Mucosa of gallbladder (tissue), 1 donor: ENCODE measurements around the gene GPR157. TPM values are rescaled to one million over a fixed set of nuclear protein-coding genes. Genes with fewer than 3 reads are reported as not detected.
"Not testable (repeated sequence)": the region's sequence is repeated elsewhere in the genome, so short reads cannot be mapped to it uniquely, and the experiment has no call there.

Experiments
- DNase-seq: peaks from one replicate; pipeline ENCODE4 v3.0.0-alpha.2; 2020; ENCODE audit warnings: low spot score
- total RNA-seq: library from RNA; stranded (reverse); gene quantifications from one replicate; pipeline ENCODE4 v1.2.1, GENCODE V29; 2021
- donor health status: DM: no; HTN: no; CAD: no.

GPR157 gene, protein sequence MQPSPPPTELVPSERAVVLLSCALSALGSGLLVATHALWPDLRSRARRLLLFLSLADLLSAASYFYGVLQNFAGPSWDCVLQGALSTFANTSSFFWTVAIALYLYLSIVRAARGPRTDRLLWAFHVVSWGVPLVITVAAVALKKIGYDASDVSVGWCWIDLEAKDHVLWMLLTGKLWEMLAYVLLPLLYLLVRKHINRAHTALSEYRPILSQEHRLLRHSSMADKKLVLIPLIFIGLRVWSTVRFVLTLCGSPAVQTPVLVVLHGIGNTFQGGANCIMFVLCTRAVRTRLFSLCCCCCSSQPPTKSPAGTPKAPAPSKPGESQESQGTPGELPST
- total RNA-seq = 8.3 TPM

DNA sequence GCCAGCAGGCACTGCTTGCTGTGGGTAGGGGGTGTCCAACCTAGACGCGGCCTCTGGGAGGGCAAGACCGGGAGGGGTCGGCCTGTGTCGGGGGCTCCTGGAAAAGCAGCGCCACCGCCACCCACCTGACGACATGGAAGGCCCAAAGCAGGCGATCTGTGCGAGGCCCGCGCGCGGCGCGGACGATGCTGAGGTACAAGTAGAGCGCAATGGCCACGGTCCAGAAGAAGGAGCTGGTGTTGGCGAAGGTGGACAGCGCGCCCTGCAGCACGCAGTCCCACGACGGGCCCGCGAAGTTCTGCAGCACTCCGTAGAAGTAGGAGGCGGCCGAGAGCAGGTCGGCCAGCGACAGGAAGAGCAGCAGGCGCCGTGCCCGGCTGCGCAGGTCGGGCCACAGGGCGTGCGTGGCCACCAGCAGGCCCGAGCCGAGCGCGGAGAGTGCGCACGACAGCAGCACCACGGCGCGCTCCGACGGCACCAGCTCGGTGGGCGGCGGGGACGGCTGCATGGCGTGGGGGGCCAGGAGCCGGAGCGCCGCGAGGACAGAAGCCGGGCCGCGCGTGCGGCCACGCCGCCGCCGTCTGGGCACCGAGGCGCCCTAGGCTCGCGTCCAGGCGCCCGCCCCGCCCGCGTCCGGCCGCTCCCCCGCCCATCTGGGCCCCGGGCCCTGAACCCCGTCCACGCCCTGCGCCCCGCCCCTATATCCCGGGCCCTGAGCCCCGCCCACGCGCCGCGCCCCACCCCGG lies at the start of gene GPR157:
Gene GPR157, minus strand, starts transcription at position 583 of the 746 bp plus-strand sequence. Its CDS starts 75 bp downstream, at position 508.
- DNase-seq = peak; percentile 88

DNA sequence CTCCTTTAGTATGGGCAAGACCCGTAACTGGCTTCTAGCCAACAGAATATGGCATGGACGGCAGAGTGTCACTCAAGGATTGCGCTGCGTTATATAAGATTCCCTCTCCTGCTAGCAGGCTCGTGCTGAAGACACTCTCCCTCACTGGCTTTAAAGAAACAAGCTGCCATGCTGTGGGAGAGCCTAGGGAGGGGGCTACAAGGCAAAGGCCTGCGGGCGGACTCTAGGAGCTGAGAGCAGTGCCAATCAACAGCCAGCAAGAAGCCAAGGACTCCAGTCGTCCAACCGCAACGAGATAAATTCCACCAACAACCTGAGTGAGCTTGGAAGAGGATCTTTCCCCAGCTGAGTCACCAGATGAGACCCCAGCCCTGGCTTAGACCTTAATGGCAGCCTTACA lies 45.9 kb upstream of the GPR157 start:
- no peak for DNase-seq

DNA sequence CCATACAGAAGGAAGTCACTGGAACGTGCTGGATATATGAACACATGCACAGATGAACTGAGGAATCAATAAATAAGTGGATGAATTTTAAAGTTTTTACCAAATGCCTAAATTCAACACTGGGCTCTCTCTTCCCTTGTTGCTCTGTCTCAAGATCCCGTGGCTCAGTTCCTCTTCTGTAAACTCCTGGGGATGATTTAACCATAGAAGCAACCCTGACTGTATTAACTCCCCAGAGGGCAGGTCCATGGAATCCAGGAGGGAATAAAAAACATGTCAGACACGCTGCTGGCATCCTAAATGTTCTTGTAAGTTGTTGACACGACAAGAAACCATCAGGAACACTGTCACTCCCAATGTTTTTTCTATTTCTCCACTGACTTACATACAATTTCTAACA lies 45.3 kb upstream of the GPR157 start:
- DNase-seq = no peak

DNA sequence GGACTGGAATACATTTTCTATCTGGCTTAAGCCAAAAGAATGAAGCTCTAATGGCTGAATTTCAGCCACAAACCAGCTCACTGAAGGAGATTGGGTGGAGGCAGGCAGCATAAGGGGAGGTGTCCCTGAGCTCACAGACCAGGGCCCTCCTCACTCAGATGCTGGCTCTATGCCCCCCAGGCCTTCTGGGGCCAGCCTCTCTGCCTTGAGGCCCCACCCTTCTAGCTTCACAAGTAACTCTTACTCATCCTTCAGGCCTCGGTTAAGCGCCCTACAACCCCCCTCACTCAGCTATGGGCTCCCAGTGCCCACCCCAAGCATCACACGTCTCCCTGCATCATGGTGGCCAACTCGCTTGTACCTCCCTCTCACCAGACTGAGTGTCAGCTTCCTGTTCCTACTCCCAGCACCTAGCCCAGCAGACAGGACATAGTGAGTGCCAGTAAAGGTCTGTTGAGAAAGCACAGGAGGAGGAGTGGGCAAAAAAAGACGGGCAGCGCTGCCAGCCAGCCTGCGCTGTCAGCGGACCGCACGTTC lies 40.8 kb upstream of the GPR157 start:
- DNase-seq = no peak

DNA sequence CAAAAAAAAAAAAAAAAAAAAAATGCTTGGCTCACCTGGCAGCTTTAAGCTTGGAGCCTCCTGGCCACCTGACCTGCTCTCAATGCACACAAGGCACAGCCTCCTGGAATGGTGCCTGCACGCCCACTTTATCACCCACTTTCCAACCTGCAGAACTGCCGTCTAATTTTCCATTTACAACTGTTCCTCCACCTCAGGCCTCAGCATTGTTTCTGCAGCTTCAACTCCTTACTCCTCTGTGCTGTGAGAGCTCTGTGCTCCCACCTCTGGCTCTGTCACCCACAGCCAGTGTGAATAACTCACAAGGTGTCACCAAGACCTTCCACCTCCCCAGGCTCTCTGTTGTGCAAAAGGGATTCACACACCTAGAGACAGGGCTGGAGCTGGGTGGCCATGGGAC lies 38.7 kb upstream of the GPR157 start:
- DNase-seq = no peak

DNA sequence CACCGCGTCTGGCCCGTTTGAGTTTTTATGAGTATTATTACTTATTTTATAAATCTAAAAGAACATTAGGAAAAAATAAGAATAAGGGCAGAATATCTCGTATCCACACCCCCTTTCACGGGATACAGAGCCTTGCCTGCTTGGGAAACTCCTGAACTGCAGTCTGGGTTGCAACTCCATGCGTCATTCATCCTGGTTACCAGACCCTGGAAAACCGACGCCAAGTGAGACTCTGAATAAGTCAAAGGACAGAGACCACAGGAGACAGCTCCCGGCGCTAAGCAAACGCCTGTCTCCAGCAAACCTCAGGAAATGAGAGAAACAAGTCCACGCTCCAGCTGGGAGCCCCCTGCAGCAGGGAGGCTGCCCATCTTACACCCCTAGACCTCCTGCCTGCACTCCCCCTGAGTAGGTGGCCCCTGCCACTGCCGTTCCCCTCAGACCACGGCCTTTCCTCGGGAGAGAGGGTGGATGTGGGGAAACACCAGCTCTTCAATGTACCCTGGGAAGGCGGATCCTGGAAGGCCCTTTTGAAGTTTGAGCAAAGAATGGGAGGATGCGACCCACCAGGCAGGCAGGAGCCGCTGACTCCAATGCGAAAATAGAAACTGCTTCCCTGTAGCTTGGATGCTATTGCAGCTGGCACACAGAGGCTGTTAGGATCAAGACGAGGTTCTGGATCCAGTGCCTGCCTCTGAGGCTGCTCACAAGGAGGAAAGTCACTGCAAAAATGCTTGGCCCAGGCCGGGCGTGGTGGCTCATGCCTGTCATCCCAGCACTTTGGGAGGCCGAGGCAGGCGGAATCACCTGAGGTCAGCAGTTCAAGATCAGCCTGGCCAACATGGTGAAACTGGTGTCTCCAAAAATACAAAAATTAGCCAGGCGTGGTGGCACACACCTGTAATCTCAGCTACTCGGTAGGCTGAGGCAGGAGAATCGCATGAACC lies 37.7 kb upstream of the GPR157 start:
- DNase-seq = no peak

DNA sequence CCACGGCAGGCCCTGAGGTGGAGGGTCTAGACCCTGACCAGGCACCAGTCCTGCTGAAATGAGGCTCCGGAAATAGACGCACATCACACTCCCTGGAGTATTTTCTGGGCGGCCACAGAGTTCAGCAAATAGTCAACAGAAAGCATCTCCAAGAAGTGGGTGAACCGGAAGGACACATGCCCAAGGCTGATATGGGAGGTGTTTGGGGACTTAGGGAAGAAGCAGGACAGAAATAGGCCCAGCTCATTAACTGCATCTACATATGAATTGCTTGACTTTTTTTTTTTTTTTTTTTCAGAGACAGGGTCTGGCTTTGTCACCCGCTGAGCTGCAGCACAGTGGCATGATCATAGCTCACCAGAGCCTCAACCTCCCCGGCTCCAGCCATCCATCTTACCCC lies 36.5 kb upstream of the GPR157 start:
- no peak for DNase-seq

DNA sequence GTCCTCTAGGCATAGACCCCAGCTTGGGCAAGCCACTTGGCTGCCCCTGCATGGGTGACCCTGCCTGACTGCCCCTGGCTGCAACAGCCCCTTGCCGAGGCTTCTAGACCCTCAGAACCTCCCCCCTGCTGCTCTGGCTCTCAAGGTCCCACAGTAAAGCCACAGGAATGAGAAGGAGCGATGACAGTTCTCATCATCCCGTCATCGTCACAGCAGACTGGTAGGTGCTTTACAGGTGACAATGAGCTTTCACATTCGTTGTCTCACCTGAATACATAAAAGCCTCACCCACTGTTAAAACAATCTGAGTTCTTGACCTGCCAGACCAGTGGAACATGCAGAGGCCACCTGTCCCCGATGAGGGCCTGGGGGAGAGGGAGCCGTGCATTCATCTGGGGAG lies 36.0 kb upstream of the GPR157 start:
- DNase-seq = no peak

DNA sequence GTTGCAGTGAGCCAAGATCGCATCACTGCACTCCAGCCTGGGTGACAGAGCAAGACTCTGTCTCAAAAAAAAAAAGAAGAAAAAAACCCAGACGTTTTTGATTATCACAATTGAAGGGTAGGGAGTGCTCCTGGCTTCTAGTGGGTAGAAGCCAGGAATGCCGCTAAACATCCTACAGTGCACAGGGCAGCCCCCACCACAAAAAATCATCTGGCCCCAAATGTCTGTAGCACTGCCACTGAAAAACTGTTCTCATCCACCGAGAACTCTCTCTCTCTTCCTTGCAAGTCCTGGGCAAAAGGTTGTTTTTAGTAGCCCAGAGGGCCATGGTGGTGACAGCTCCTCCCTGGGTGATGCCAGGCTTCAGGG lies 35.6 kb upstream of the GPR157 start:
- no peak for DNase-seq

DNA sequence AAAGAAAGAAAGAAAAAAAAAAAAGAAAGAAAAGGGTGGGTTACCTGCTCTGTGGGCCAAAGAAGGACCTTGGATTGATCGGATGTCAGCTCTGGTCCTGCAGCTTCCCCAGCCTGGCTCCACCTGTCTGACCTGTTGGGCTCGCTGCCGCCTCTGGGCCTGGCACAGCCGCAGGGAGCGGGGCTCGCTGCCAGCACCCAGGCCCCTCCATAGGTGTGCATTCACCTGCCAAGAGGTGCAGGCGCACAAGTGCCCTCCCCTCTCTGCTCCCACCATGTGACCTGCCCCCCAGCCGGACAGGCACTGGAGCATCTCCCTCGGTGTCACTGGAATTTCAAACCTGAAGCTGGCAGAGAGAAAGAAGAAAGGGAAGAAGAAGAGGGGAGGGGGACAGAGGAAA lies 33.1 kb upstream of the GPR157 start:
- DNase-seq = peak; percentile 58

DNA sequence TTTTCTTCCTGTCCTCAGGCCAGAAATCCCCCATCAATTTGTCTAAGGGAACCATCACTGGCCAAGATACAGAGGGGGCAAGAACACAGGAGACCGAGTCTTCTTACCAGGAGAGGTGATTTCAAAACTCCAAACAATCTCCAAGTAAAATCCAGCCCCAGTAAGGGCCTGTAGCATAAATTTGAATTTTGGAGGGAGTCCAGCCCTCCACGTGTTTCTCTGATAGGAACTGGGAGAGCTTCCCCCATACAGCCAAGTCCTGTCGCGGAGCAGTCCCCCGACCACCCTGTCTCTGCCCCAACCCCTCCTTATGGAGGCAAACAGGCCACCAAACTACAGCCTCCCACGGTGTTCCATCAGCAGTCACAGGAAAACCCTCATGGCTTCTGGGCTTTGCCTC lies 32.4 kb upstream of the GPR157 start:
- DNase-seq = no peak

DNA sequence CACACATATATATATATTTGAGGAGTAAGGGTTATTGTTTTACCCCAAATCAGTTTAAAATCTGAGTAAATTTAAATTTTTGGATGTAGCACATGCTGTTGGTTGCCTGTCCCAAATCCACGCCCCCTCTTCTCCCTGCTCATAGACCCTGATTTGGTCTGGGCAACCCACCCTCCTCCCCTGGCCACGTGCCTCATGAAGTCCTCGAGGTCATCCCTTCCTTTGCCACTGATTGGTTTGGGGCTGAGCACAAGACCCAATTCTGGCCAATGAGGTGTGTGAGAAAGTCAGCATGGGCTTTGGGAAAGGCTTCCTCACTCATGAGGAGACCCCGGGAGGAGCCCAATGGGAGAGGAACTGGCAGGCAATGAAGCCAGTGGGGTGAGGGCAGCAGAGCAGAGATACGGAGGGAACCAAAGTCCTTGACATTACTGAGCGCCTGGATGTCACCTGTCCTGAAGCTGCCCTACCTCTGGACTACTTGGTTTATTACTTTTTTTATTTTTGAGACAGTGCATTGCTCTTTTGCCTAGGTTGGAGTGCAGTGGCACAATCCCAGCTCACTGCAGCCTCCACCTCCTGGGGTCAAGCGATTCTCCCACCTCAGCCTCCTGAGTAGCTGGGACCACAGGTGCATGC lies 31.3 kb upstream of the GPR157 start:
- DNase-seq = no peak

DNA sequence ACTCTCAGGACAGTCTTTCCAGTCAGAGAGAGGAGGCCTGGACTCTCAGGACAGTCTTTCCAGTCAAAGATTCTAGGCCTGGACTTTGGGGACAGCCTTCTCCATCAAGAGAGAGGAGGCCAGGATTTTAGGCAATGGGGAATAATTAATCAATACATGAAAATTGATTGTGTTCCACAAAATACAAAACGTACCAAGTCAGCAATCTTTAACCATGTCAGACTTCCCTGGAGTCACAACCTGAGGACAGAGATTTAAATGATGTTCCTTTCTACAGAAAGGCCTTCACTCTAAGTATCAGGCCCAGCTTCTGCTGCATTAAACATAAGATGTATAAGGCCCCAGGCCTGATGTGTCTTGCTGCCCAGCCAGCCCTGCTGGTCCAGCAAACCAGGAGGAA lies 27.0 kb upstream of the GPR157 start:
- no peak for DNase-seq

DNA sequence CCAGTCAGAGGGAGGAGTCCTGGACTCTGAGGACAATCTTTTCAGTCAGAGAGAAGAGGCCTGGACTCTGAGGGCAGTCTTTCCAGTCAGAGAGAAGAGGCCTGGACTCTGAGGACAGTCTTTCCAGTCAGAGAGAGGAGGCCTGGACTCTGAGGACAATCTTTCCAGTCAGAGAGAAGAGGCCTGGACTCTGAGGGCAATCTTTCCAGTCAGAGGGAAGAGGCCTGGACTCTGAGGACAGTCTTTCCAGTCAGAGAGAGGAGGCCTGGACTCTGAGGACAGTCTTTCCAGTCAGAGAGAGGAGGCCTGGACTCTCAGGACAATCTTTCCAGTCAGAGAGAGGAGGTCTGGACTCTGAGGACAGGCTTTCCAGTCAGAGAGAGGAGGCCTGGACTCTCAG lies 26.5 kb upstream of the GPR157 start:
- not testable (repeated sequence) for DNase-seq

DNA sequence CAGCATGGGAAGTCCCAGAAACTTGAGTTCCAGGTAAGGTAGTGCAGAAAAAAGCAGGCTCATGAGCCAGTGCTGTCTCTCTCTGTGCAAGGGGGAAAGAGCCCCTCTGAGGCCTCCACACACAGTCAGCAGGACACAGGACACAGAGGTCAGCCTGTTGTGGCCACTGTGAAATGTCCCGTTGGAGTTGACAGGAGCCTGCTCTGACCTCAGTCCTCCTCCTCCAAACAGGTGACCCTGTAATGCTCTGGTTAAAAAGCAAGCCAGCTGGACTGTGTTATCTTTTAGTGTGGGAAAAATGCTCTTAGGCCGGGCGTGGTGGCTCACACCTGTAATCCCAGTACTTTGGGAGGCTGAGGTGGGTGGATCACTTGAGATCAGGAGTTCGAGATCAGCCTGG lies 24.2 kb upstream of the GPR157 start:
- DNase-seq = no peak

DNA sequence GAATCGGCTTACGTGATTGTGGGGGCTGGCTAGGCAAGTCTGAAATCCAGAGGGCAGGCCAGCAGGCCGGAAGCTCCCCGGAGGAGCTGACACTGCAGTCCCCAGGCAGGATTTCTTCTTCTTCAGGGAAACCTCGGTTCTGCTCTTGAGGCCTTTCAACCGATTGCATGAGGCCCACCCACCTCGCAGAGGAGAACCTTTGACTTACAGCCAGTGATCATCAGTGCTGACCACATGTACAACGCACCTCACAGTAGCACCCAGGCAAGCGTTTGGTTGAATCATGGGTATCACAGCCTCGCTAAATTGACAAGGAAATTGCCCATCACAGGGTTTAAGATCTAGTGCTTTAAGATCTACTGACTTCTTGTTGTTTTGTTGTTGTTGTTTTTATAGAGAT lies 23.6 kb upstream of the GPR157 start:
- no peak for DNase-seq

DNA sequence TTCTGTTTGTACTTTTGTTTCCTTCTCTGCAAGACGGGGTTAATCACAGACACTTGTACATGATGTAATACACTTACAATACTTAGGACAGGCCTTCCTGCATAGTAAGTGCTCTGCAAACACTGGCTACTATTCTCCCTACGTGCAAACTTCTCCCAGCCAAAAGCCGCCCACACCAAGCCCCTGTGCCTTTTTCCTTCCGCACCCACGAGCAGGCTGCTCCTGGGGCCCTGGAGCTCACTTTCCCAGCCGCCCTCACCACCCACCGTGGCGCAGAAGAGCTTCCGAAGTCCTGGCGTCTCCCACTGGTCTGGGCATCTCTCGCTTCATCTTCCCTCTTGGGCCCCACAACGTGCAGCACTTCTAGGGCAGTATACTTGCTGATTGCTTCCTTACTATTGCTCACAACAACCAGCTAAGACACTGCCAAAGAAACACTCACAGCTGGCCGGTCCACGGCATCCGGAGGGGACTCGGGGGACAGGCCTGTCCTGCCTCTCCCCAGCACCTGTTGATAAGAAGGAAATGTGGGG lies 22.5 kb upstream of the GPR157 start:
- no peak for DNase-seq

DNA sequence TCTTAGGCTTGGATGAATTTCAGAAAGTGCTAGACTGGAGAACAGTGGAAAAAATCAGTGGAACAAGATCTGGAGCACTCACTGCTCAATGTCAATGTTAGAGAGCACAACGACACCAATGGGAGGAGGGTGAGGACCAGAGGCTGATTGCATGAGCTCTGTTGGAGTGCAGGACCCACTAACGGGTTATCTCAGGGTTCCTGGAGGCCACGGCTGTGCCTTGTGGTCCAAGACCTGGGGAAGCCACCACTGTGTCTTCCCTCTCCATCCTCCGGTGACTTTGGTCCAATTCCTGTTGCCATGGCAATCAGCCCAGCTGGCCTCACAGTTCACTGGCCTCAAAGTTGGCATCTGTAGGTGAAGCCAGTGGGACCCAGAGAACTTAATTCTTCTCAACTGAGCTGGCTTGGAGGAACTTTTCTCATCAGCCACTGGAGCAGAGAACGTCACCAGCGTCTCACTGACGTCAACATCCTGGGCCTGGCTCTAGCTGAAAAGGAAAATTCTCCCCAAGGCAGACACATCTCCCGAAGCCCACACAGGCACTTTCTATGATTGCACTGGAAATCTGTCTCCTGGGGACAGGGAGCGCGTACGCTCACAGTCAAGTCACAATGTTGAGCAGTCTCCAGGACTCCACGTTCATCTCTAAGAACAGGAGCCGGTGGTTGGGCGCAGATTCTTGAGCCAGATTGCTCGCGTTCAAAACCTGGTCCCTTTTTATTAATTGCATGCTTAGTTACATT lies 21.9 kb upstream of the GPR157 start:
- no peak for DNase-seq

DNA sequence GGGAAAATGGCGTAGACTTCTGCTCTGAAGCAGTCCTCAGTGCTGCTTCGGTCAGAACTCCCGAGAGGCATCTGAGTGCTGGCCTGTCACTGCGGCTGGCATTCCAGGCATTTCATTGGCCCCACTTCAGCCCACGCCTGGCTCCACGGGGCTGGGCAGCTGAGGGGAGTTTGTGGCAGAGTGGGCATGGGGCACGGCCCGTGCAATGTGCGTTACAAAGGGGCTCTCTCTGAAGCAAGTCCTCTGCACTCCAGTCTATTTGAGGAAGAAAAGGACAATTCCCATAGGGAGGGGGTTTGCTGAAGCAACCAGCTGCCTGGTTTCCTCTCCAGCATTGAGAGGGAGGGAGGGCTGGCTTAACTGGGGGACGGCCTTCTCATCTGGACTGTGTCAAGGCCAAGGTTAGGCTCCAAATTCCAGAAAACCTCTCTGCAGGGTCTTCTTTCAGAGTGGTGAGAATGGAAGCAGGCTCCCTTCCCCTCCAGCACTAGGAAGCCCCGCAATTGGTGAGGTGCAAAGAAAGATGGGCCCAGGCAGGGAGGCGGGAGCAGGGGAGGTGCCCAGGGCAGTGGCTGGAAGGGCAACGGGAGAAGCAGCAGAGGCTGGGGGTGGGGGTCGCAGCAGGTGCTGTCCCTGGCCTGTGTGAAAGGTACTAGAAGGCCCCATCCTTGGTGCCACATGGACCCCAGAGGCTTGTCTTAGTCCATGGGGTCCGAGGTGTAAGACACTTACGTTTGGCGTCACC lies 21.1 kb upstream of the GPR157 start:
- no peak for DNase-seq

DNA sequence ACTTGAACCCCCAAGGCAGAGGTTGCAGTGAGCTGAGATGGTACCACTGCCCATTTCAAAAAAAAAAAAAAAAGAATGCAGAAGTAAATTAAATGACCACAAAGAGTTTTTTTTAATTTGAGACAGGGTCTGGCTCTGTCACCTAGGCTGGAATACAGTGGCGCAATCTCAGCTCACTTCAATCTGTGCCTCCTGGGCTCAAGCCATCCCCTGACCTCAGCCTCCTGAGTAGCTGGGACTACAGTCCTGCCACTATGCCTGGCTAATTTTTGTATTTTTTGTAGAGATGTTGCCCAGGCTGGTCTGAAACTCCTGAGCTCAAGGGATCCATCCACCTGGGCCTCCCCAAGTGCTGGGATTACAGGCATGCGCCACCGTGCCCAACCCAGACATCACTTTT lies 20.2 kb upstream of the GPR157 start:
- DNase-seq = no peak
